Endothelial cell of umbilical vein (primary cell): ENCODE data around the gene MICAL3. TPM values are rescaled to one million over a fixed set of nuclear protein-coding genes. Genes with fewer than 3 reads are reported as not detected.

Experiments
- BruUV-seq: library from RNA; stranded (reverse); fragments of 400-500 nt; replicated peaks from 2 replicates; lab custom pipeline; 2021; lab: Mats Ljungman, UMichigan
- CTCF ChIA-PET: fragments of 300-600, 350-600 bp; sonication (Branson Sonifier 250); formaldehyde crosslinking; loops from one replicate; lab custom pipeline; 2021; ENCODE audit warnings: antibody characterized with exemption, inconsistent platforms; lab: Charles Lee
- POLR2A ChIA-PET: fragments of 300-600, 350-600 bp; sonication (Branson Sonifier 250); formaldehyde crosslinking; loops from one replicate; lab custom pipeline; 2021; ENCODE audit warnings: antibody characterized with exemption, inconsistent platforms; lab: Charles Lee
- DNase-seq: peaks from one replicate; pipeline ENCODE4 v3.0.0-alpha.2; 2011; ENCODE audit warnings: low read depth, low spot score
- FAIRE-seq: peaks from 2 replicates; lab custom pipeline; 2011; peaks lifted over from hg19 to GRCh38; lab: Jason Lieb, UNC
- H2AFZ ChIP-seq: 2 replicates; pipeline ENCODE4 v1.6.0; 2012; ENCODE audit warnings: low read depth, low read length, control low read depth, inconsistent platforms
- H3K27ac ChIP-seq: 2 replicates; pipeline ENCODE4 v1.5.1; 2011; ENCODE audit warnings: low read depth, mild to moderate bottlenecking, control low read depth, low read length, moderate library complexity; ENCODE audit not compliant: insufficient read depth
- H3K27me3 ChIP-seq, 2 experiments: 2 replicates each; pipeline versions ENCODE4 v1.6.0 to v1.6.1; 2011; ENCODE audit warnings: low read length in 2 of 2, mixed read lengths in 1 of 2; ENCODE audit not compliant: control insufficient read depth in 2 of 2, insufficient read depth in 2 of 2
- H3K36me3 ChIP-seq, 2 experiments: 2 replicates in 1 of 2; 3 replicates in 1 of 2; pipeline ENCODE4 v1.5.1; 2011; ENCODE audit warnings: low read length in 2 of 2, mild to moderate bottlenecking in 1 of 2, moderate library complexity in 1 of 2; ENCODE audit not compliant: control insufficient read depth in 2 of 2, insufficient read depth in 2 of 2; ENCODE audit errors: extremely low read depth in 1 of 2
- H3K4me1 ChIP-seq: 3 replicates; pipeline ENCODE4 v1.5.1; 2011; ENCODE audit warnings: mild to moderate bottlenecking, low read length; ENCODE audit not compliant: control insufficient read depth, insufficient read depth; ENCODE audit errors: extremely low read depth
- H3K4me2 ChIP-seq: 2 replicates; pipeline ENCODE4 v1.6.1; 2011; ENCODE audit warnings: low read length, control low read depth, mixed read lengths; ENCODE audit not compliant: insufficient read depth
- H3K4me3 ChIP-seq, 3 experiments: fragments of 200-600 bp in 1 of 3; sonication (generic), shearing (Covaris generic) in 1 of 3; replicated peaks in 1 of 3; 2 replicates each; pipeline ENCODE4 v1.5.1; 2011 to 2016; ENCODE audit warnings: control low read depth in 3 of 3, low read length in 3 of 3, mild to moderate bottlenecking in 2 of 3, inconsistent platforms in 1 of 3, low read depth in 1 of 3, moderate library complexity in 1 of 3; ENCODE audit not compliant: insufficient read depth in 1 of 3
- H3K79me2 ChIP-seq: 2 replicates; pipeline ENCODE4 v1.6.0; 2012; ENCODE audit warnings: low read length, inconsistent platforms; ENCODE audit not compliant: control insufficient read depth, insufficient read depth
- H3K9ac ChIP-seq: replicated peaks from 2 replicates; pipeline ENCODE3; 2011; ENCODE audit warnings: low read length, control low read depth; ENCODE audit not compliant: insufficient read depth; ENCODE audit errors: extremely low read depth
- H3K9me1 ChIP-seq: replicated peaks from 3 replicates; pipeline ENCODE4 v1.6.0; 2011; ENCODE audit warnings: mild to moderate bottlenecking, low read length; ENCODE audit not compliant: control insufficient read depth, insufficient read depth; ENCODE audit errors: extremely low read depth
- H3K9me3 ChIP-seq: replicated peaks from 2 replicates; pipeline ENCODE4 v1.5.1; 2012; ENCODE audit warnings: low read length, inconsistent platforms; ENCODE audit not compliant: control insufficient read depth, insufficient read depth
- H4K20me1 ChIP-seq: replicated peaks from 2 replicates; pipeline ENCODE3; 2011; ENCODE audit warnings: mild to moderate bottlenecking, low read length; ENCODE audit not compliant: control insufficient read depth, insufficient read depth; ENCODE audit errors: extremely low read depth
- CTCF ChIP-seq, 2 donors: IDR thresholded peaks; 1 replicate in 1 of 2; 2 replicates in 1 of 2; pipeline ENCODE4 v1.5.1; 2011; ENCODE audit warnings: low read length in 2 of 2, mild to moderate bottlenecking in 2 of 2, moderate library complexity in 2 of 2, control low read depth in 1 of 2, inconsistent platforms in 1 of 2, low read depth in 1 of 2; ENCODE audit not compliant: insufficient read depth in 1 of 2; ENCODE audit errors: extremely low read depth in 1 of 2
- EZH2 ChIP-seq: IDR thresholded peaks from 2 replicates; pipeline ENCODE4 v1.6.1; 2012; ENCODE audit warnings: borderline replicate concordance, low read depth, mild to moderate bottlenecking, moderate library complexity, low read length, inconsistent platforms; ENCODE audit not compliant: severe bottlenecking
- FOS ChIP-seq: IDR thresholded peaks from 2 replicates; pipeline ENCODE4 v1.6.1; 2011; ENCODE audit warnings: mild to moderate bottlenecking, low read length, moderate library complexity, borderline replicate concordance; ENCODE audit not compliant: insufficient read depth
- GATA2 ChIP-seq: IDR thresholded peaks from 2 replicates; pipeline ENCODE4 v1.7.0; 2011; ENCODE audit warnings: low read depth, mild to moderate bottlenecking, moderate library complexity, mixed read lengths, low read length; ENCODE audit not compliant: insufficient read length, insufficient read depth
- JUN ChIP-seq: IDR thresholded peaks from 2 replicates; pipeline ENCODE4 v1.6.1; 2011; ENCODE audit warnings: borderline replicate concordance, low read depth; ENCODE audit not compliant: insufficient read length, insufficient read depth
- MYC ChIP-seq: IDR thresholded peaks from one replicate; pipeline ENCODE4 v1.6.1; 2011; ENCODE audit warnings: mild to moderate bottlenecking, low read depth, low read length
- POLR2A ChIP-seq: IDR thresholded peaks from 2 replicates; pipeline ENCODE4 v1.6.1; 2012; ENCODE audit warnings: low read depth, mild to moderate bottlenecking, control low read depth, low read length
- POLR2AphosphoS5 ChIP-seq: IDR thresholded peaks from 2 replicates; pipeline ENCODE4 v1.6.1; 2012; ENCODE audit warnings: low read depth, mild to moderate bottlenecking, control low read depth, low read length, moderate library complexity; ENCODE audit not compliant: insufficient read depth
- dilution Hi-C: fragments of 300-500 bp; cut with MboI; formaldehyde crosslinking; loops from one replicate; pipeline ENCODE4 v1.15.0; 2019; ENCODE audit warnings: low sequenced_read_pairs; ENCODE audit not compliant: extremely low pct_ligation_motif_present
- intact Hi-C: fragments of 100-400 bp; cut with micrococcal nuclease; formaldehyde crosslinking; loops from one replicate; pipeline ENCODE4 v1.10.0; 2022
- polyA plus RNA-seq, 4 experiments: library from polyadenylated mRNA; depleted of rRNA in 3 of 4; stranded (reverse) in 3 of 4; unstranded in 1 of 4; fragments of >200 nt; gene quantifications; 2 replicates each; pipeline versions ENCODE4 v1.2.1 to v1.2.3, GENCODE V29; 2011 to 2012; ENCODE audit warnings: missing spikeins in 1 of 4
- total RNA-seq: library from RNA; stranded (reverse); gene quantifications from 2 replicates; pipeline ENCODE4 v1.2.3, GENCODE V29; 2021
- TF ChIP-seq, protein P1 (sequence below): IDR thresholded peaks from 2 replicates; pipeline ENCODE4 v1.6.1; 2011; ENCODE audit not compliant: insufficient read depth, insufficient read length

The MICAL3 gene
- total and polyA plus RNA-seq, 2 donors (not counting 3 experiments of a cell fraction or from before 2014, with no cell fraction given) = 14.5 to 63.7 TPM

- dilution Hi-C loops (no loop called here), intact Hi-C loops (no loop called here)
- Histone ChIP-seq H3K79me2 (peaks cover 67% of the 10 kb centered on the region), H3K27me3 (no peaks in the 10 kb centered on the region), H2AFZ (no peak overlapping the region), H3K9me3 (no peaks in the 10 kb centered on the region), H4K20me1 (no peaks in the 10 kb centered on the region), H3K9ac (no peak overlapping the region), H3K27ac (no peak overlapping the region), H3K4me1 (peaks cover 14% of the 10 kb centered on the region), H3K4me3 (no peak overlapping the region), H3K4me2 (no peak overlapping the region), H3K9me1 (no peaks in the 10 kb centered on the region), H3K36me3 (no peaks in the 10 kb centered on the region)
- no TSS peak for BruUV-seq
- ChIA-PET POLR2A (no interaction called here), CTCF (no interaction called here)
- no peak for FAIRE-seq
- no peak for DNase-seq
- TF ChIP-seq MYC (no peak), POLR2AphosphoS5 (no peak)
- TF ChIP-seq, protein P1, sequence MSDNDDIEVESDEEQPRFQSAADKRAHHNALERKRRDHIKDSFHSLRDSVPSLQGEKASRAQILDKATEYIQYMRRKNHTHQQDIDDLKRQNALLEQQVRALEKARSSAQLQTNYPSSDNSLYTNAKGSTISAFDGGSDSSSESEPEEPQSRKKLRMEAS = no peak
These were observed 58.0 kb downstream of the MICAL3 start for GRCh38 chr22:17966403-17966717.

DNA sequence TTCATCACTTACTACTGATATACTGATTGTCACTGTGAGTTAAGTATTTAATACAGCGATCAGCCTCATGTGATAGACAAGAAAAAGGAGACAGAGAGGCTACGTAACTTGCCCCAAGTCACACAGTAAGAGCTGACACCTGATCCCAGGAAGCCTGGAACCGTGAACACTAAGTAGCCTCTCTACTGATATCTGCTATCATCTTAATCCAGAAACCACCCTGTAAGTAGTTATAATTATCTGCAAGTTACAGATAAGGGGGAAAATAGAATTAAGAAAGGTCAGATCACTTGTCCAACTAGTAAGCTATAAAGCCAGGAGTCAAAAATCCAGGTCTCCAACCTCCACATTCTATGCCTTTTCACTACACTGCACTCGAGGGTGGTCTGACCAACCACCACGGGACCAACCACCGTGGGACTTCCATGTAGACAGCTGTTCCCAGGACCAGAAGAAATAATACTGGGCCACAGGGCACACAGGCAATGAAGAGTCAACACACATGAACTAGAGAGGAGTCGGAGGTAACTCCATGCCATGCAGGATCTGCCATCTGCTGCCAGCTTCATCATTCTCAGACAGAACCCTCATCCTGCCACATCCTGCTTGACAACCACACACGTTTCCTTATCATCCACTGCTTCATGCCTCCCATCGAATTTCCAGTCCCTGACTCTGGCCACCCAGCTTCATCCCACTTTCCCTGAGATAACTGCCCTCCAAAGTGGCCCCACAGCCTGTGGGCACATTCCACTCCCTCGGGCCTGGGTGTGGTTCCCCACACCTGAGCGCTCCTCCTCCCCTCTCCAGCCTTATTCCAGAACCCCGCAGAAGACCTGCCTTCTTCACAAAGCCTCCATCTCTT lies 58.6 kb downstream of the MICAL3 start:
- intact Hi-C loops (no loop called here), dilution Hi-C loops (no loop called here)
- CTCF ChIA-PET = no interaction called here
- H3K4me3 ChIP-seq = no peak overlapping the region
- peaks cover 14% of the 10 kb centered on the region for H3K4me1 ChIP-seq
- no TSS peak for BruUV-seq
- DNase-seq (no peak), FAIRE-seq (no peak)
- H3K36me3 ChIP-seq = no peaks in the 10 kb centered on the region
- H2AFZ ChIP-seq = no peak overlapping the region
- H3K79me2 ChIP-seq = peaks cover 65% of the 10 kb centered on the region
- no peaks in the 10 kb centered on the region for H4K20me1 ChIP-seq
- H3K9ac ChIP-seq = no peak overlapping the region
- no peaks in the 10 kb centered on the region for H3K9me3 ChIP-seq
- H3K4me2 ChIP-seq = no peak overlapping the region
- H3K27me3 ChIP-seq = no peaks in the 10 kb centered on the region
- H3K27ac ChIP-seq = no peak overlapping the region
- TF ChIP-seq POLR2AphosphoS5 (no peak), EZH2 (no peak), FOS (no peak), GATA2 (no peak), JUN (no peak), CTCF (IDR thresholded peaks at IDR 0.05; ENCODE audit: extremely low read depth in 1 of 2, insufficient read depth in 1 of 2, low read depth in 1 of 2, low read length in 2 of 2) (no peak), POLR2A (no peak), MYC (no peak)
- TF ChIP-seq, protein P1 = no peak
- POLR2A ChIA-PET = no interaction called here
- no peaks in the 10 kb centered on the region for H3K9me1 ChIP-seq
